A549 treated with GW870086 at 1 μM for 4 hours (cell line): Measurements from ENCODE around the gene ZNF570. TPM values are rescaled to one million over a fixed set of nuclear protein-coding genes. Genes with fewer than 3 reads are reported as not detected.

ENCODE experiments used
- total RNA-seq: library from RNA; stranded (reverse); fragments of 200-300 nt; extraction: Qiagen RNA extraction; gene quantifications from 5 replicates; pipeline ENCODE4 v1.2.3, GENCODE V29; 2022; ENCODE audit warnings: low read depth

Gene ZNF570
- total RNA-seq: 2.9 to 4.2 TPM (median 4.0 TPM) in 5 replicates

GRCh38 chr19:37468961-37469777 lies at the start of gene ZNF570:
Gene ZNF570 (plus strand): TSS chr19:37469356. CDS start chr19:37470355, 999 bp downstream.

GRCh38 chr19:37466798-37467607 lies 2.2 kb upstream of the ZNF570 start, which contains the start of gene ZNF569:
Gene ZNF569 (minus strand): TSS chr19:37467444. CDS start chr19:37444921, 22,523 bp downstream.

GRCh38 chr19:37506387-37507166 lies 37.4 kb downstream of the ZNF570 start, which contains the start of gene ZNF793:
Gene ZNF793 (plus strand): TSS chr19:37506939. CDS start chr19:37523440, 16,501 bp downstream.

Other genes starting within 250 kb of the ZNF570 start
- gene ZNF527, start 98.3 kb upstream of the ZNF570 start, total RNA-seq: 2.4 to 3.2 TPM (median 3.0 TPM) in 5 replicates
- 3.8 to 7.0 TPM (median 5.1 TPM) in 5 replicates for gene ZNF569, start 1.9 kb upstream of the ZNF570 start, total RNA-seq
- 0.08 TPM in 1 of 5 replicates, not detected in the others for gene ZNF793, start 37.6 kb downstream of the ZNF570 start, total RNA-seq
- 0.41 to 1.4 TPM (median 0.99 TPM) in 5 replicates for gene ZNF571, start 125.4 kb downstream of the ZNF570 start, total RNA-seq
- gene ZNF540, start 125.5 kb downstream of the ZNF570 start, total RNA-seq: 0.18 TPM in 1 of 5 replicates, not detected in the others
- gene ZFP30, start 186.1 kb downstream of the ZNF570 start, total RNA-seq: 5.8 to 8.5 TPM (median 7.7 TPM) in 5 replicates